GM23338 (cell line): ENCODE measurements around the gene FBXO46. TPM values are rescaled to one million over a fixed set of nuclear protein-coding genes. Genes with fewer than 3 reads are reported as not detected.
A peak's percentile ranks its signal among the peaks of the same experiment; 100 is the strongest.

Experiments
- ATAC-seq: fragments of 200-7000 bp; cut with Tn5 transposase; 3 replicates; pipeline ENCODE4 v1.9.1; 2020
- DNase-seq: peaks from one replicate; pipeline ENCODE4 v3.0.0-alpha.2; 2015; ENCODE audit warnings: low spot score
- H2AFZ ChIP-seq: fragments of 200-600 bp; sonication (generic); 2 replicates; pipeline ENCODE4 v1.8.0; 2016; ENCODE audit warnings: antibody characterized with exemption, mild to moderate bottlenecking, moderate library complexity
- H3F3A ChIP-seq: fragments of 200-600 bp; sonication (generic); replicated peaks from 2 replicates; pipeline ENCODE4 v1.8.0; 2017; ENCODE audit warnings: antibody characterized with exemption, mixed run types, low read depth
- H3K27ac ChIP-seq: fragments of 200-600 bp; sonication (generic); 2 replicates; pipeline ENCODE4 v1.6.1; 2016; ENCODE audit warnings: low read depth
- H3K27me3 ChIP-seq: fragments of 200-600 bp; sonication (generic); 2 replicates; pipeline ENCODE4 v1.8.0; 2016; ENCODE audit warnings: mild to moderate bottlenecking, mixed run types, moderate library complexity; ENCODE audit not compliant: insufficient read depth
- H3K36me3 ChIP-seq: fragments of 200-600 bp; sonication (generic); 2 replicates; pipeline ENCODE4 v1.8.0; 2016; ENCODE audit warnings: mild to moderate bottlenecking; ENCODE audit not compliant: insufficient read depth
- H3K4me1 ChIP-seq: fragments of 200-600 bp; sonication (generic); 2 replicates; pipeline ENCODE4 v1.8.0; 2016; ENCODE audit warnings: mild to moderate bottlenecking, moderate library complexity; ENCODE audit not compliant: insufficient read depth
- H3K4me2 ChIP-seq: fragments of 200-600 bp; sonication (generic); 2 replicates; pipeline ENCODE4 v1.7.1; 2017; ENCODE audit warnings: mixed run types
- H3K4me3 ChIP-seq: fragments of 200-600 bp; sonication (generic); 2 replicates; pipeline ENCODE4 v1.6.1; 2016; ENCODE audit warnings: mixed run types
- H3K79me2 ChIP-seq: fragments of 200-600 bp; sonication (generic); replicated peaks from 2 replicates; pipeline ENCODE4 v1.8.0; 2017; ENCODE audit warnings: mild to moderate bottlenecking; ENCODE audit not compliant: insufficient read depth
- H3K9me2 ChIP-seq: fragments of 200-600 bp; sonication (generic); 2 replicates; pipeline ENCODE4 v1.8.0; 2017; ENCODE audit not compliant: insufficient read depth
- H4K20me1 ChIP-seq: fragments of 200-600 bp; sonication (generic); replicated peaks from 2 replicates; pipeline ENCODE4 v1.8.0; 2017; ENCODE audit warnings: mild to moderate bottlenecking; ENCODE audit not compliant: insufficient read depth
- H3K27ac Mint-ChIP-seq: 2 replicates; pipeline ENCODE4 v1.8.0; 2020; ENCODE audit warnings: inconsistent platforms, mild to moderate bottlenecking, moderate library complexity, mixed read lengths
- H3K27me3 Mint-ChIP-seq: 3 replicates; pipeline ENCODE4 v1.8.0; 2022; ENCODE audit warnings: low read depth, mild to moderate bottlenecking, moderate library complexity, mixed read lengths, inconsistent platforms; ENCODE audit not compliant: insufficient read depth, poor library complexity
- H3K36me3 Mint-ChIP-seq: 3 replicates; pipeline ENCODE4 v1.8.0; 2021; ENCODE audit warnings: low read depth, mild to moderate bottlenecking, inconsistent platforms, moderate library complexity, mixed read lengths
- H3K4me1 Mint-ChIP-seq: 3 replicates; pipeline ENCODE4 v1.8.0; 2020; ENCODE audit warnings: mild to moderate bottlenecking, inconsistent platforms, mixed read lengths
- H3K4me3 Mint-ChIP-seq: 3 replicates; pipeline ENCODE4 v1.8.0; 2021; ENCODE audit warnings: moderate library complexity, mild to moderate bottlenecking, inconsistent platforms, mixed read lengths
- H3K9me3 Mint-ChIP-seq: 3 replicates; pipeline ENCODE4 v1.8.0; 2020; ENCODE audit warnings: moderate library complexity, mild to moderate bottlenecking, inconsistent platforms, mixed read lengths
- CREB1 ChIP-seq: fragments of 250-450 bp; sonication (Bioruptor Pico); IDR thresholded peaks from 2 replicates; pipeline ENCODE4 v1.5.0; 2020; ENCODE audit warnings: low read depth, mild to moderate bottlenecking, moderate library complexity
- CTCF ChIP-seq, 2 experiments: fragments of 200-600 bp in 1 of 2; sonication (generic) in 1 of 2; conservative IDR thresholded peaks; 2 replicates each; pipeline versions ENCODE4 v1.5.1 to v1.6.1; 2016 to 2017; ENCODE audit warnings: antibody characterized with exemption in 2 of 2, low read depth in 2 of 2, mild to moderate bottlenecking in 2 of 2, moderate library complexity in 1 of 2
- ETS1 ChIP-seq: IDR thresholded peaks from 2 replicates; pipeline ENCODE4 v1.6.1; 2016; ENCODE audit warnings: antibody characterized with exemption
- EZH2 ChIP-seq: fragments of 200-600 bp; sonication (generic); IDR thresholded peaks from one replicate; pipeline ENCODE4 v1.8.0; 2017; ENCODE audit warnings: antibody characterized with exemption, mild to moderate bottlenecking, low read depth; ENCODE audit not compliant: unreplicated experiment
- EZH2phosphoT487 ChIP-seq: fragments of 200-600 bp; sonication (generic); IDR thresholded peaks from one replicate; pipeline ENCODE4 v1.8.1; 2018; ENCODE audit warnings: antibody characterized with exemption; ENCODE audit not compliant: unreplicated experiment
- POLR2AphosphoS5 ChIP-seq: IDR thresholded peaks from 2 replicates; pipeline ENCODE4 v1.6.1; 2016; ENCODE audit warnings: antibody characterized with exemption, low read depth
- STAT1 ChIP-seq: IDR thresholded peaks from one replicate; pipeline ENCODE4 v1.6.1; 2016; ENCODE audit warnings: antibody characterized with exemption; ENCODE audit not compliant: unreplicated experiment
- ZNF114 ChIP-seq: fragments of 250-450 bp; sonication (Bioruptor Pico); IDR thresholded peaks from 2 replicates; pipeline ENCODE4 v1.5.0; 2020; ENCODE audit warnings: mild to moderate bottlenecking, moderate library complexity
- ZNF331 ChIP-seq: fragments of 250-450 bp; sonication (Bioruptor Pico); IDR thresholded peaks from 2 replicates; pipeline ENCODE4 v1.5.0; 2020; ENCODE audit warnings: low read depth, mild to moderate bottlenecking, moderate library complexity
- ZNF462 ChIP-seq: fragments of 250-450 bp; sonication (Bioruptor Pico); IDR thresholded peaks from 2 replicates; pipeline ENCODE4 v1.5.0; 2020; ENCODE audit warnings: mild to moderate bottlenecking, moderate library complexity
- polyA plus RNA-seq: library from polyadenylated mRNA; unstranded; fragments of >200 nt; fragmentation: Nextera tagmentation; extraction: Ambion mirVana; gene quantifications from 2 replicates; pipeline ENCODE4 v1.2.1, GENCODE V29; 2016
- total RNA-seq: library from RNA; depleted of rRNA; stranded (reverse); fragments of >200 nt; shearing (Covaris generic); gene quantifications from 2 replicates; pipeline ENCODE4 v1.2.3, GENCODE V29; 2014

The FBXO46 gene
- total and polyA plus RNA-seq, 2 experiments from 2014 or later: 9.4 to 35.8 TPM

- TF ChIP-seq ZNF462 (CRISPR knock-in tag) (no peak), ZNF114 (no peak), POLR2AphosphoS5 (no peak), STAT1 (no peak), CTCF (conservative IDR thresholded peaks at IDR 0.05; ENCODE audit: low read depth in 2 of 2) (no peak), EZH2 (no peak), EZH2phosphoT487 (no peak)
These were observed 32.4 kb upstream of the FBXO46 start (continued) for GRCh38 chr19:45762870-45763631.

GRCh38 chr19:45761714-45762113 is 31.0 kb upstream of the FBXO46 start:
- Histone ChIP-seq H3K36me3 (no peaks in the 10 kb centered on the region), H3K4me2 (no peak overlapping the region), H3K4me1 (peaks cover 27% of the 10 kb centered on the region), H3K4me3 (no peak overlapping the region), H3K27me3 (no peaks in the 10 kb centered on the region), H4K20me1 (no peaks in the 10 kb centered on the region), H3K27ac (no peak overlapping the region), H3F3A (no peaks in the 10 kb centered on the region), H2AFZ (peak overlapping the region; percentile 47; the same call in 1 of the 2 replicates), H3K9me2 (no peaks in the 10 kb centered on the region), H3K79me2 (no peaks in the 10 kb centered on the region)
- ATAC-seq: no peak; the same call in 2 of the 3 replicates
- Mint-ChIP-seq H3K4me1 (peaks cover 21% of the 10 kb centered on the region), H3K36me3 (no peaks in the 10 kb centered on the region), H3K27ac (no peak overlapping the region), H3K27me3 (peaks cover 20% of the 10 kb centered on the region), H3K4me3 (no peak overlapping the region), H3K9me3 (no peaks in the 10 kb centered on the region; the same call in 2 of the 3 replicates)
- no peak for DNase-seq
- TF ChIP-seq EZH2 (no peak), ZNF331 (CRISPR knock-in tag) (no peak), POLR2AphosphoS5 (no peak), CREB1 (CRISPR knock-in tag) (no peak), EZH2phosphoT487 (no peak), ETS1 (no peak), CTCF (conservative IDR thresholded peaks at IDR 0.05; ENCODE audit: low read depth in 2 of 2) (no peak)
